GM19099 (cell line): Measurements from ENCODE around the gene AK5.

Experiments used
- POLR2A ChIP-seq: IDR thresholded peaks from 3 replicates; pipeline ENCODE4 v1.6.1; 2011; ENCODE audit warnings: low read depth; ENCODE audit not compliant: insufficient read length; ENCODE audit errors: extremely low read depth

AK5 gene

DNA sequence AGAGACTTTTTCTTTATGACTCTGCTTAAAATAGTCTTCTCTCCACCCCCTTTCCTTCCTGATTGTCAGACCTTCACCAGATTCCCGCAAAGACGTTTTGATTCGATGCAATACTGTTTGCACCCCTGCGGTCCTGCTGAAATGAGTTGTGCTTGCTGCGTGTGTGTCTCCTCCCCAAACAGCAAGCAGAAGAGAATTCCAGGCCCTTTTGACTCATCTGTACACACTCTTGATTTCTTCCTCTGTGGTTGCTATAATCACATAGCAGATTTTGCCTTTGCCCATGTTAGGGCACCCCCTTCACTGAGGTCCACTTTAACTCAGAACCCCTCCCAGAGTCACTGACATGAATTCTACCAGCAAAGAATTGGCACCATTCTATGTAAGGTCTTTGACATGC, 264.2 kb downstream of the AK5 start:
- no peak for TF ChIP-seq POLR2A

DNA sequence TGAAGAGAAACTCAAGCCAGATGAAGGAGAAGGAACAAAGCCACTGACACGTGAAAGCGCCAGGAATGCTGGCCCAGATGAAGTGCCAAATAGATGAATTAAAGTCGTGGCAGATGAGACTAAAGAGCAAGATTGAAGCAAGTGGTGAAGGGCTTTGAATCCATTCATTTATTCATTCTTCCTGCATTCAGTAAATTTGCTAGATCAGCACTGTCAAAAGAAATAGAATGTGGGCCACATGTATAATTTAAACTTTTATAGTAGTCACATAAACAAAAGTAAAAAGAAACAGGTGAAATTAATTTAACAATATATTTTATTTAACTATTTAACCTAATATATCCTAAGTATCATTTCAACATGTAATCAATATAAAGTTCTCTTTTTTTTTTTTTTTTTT, 265.1 kb downstream of the AK5 start:
- TF ChIP-seq POLR2A: no peak

DNA sequence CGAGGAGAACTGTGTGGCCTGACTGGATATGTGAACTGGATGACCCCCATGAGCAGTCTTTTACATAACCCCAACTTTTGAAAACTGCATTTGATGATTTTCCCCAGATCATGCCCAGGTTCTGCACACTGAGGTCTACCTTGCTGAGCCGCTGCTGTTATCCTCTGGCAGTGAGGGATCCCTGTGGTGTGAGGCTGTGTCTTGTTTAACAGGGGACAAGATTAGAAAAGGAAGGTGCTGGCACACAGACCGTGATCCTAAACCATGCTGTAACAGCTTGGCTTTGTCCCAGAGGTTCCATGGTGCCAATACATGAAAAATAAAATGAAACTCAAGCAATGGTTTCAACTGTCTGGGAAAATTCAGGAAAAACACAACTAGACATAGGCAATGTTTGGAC, 266.5 kb downstream of the AK5 start:
- no peak for TF ChIP-seq POLR2A

DNA sequence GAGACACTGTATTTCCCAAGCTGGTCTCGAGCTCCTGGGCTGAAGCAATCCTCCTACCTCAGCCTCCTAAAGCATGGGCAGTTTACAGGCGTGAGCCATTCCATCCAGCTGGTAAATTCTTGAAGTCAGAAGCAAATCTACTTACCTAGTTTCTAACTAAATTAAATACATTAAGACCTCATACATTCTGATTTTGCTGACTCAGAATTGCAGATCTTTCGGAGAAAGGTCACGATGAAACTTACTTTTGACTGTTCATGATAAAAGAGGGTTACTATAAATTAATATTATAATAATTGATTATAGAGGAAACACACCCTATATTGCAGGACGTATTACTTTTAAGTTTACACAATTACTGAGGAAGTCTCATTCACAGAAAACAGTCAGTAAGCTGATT, 268.3 kb downstream of the AK5 start:
- no peak for TF ChIP-seq POLR2A

DNA sequence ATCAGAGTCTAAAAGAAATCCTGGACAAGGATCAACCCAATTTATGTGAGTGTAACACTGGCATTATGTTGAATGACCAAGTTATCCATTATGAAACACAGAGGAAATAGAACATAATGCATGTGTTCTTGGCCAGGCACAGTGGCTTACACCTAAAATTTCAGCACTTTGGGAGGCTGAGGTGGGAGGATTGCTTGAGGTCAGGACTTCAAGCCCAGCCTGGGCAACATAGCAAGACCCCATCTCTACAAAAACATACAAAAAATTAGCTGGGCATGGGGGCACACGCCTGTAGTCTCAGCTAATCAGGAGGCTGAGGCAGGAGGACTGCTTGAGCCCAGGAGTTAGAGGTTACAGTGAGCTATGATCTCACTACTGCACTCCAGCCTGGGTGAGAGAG, 270.8 kb downstream of the AK5 start:
- no peak for TF ChIP-seq POLR2A

DNA sequence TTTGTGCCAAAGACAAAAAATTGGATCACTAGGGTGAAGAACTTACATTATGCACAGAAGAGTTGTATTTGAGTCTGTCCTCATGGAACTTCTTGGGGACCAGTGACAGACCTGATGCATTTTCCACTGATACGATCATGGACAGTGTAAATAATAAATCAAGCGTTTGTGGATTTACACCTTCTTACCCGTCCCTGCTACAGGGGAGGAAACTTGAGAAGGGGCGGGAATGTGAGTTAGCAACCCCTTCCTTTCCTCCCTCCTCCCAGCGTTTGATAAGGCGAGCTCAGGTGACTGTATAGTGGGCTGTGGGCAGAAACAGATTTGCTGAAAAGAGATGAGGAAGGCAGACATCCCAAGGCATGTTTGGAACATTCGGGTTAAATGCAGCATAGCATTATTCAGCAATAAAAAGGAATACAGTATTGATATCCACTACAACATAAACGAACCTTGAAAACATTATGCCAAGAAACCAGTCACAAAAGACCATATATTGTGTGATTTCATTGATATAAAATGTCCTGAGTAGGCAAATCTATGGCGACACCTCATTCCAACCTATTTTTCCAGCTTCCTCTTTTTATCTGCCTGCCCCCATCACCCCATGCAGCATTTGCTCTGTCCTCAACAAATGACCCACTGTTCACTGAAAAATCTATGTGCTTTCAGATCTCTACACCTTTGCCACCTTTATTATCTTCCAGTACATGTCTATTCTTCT, 271.9 kb downstream of the AK5 start:
- TF ChIP-seq POLR2A: no peak

DNA sequence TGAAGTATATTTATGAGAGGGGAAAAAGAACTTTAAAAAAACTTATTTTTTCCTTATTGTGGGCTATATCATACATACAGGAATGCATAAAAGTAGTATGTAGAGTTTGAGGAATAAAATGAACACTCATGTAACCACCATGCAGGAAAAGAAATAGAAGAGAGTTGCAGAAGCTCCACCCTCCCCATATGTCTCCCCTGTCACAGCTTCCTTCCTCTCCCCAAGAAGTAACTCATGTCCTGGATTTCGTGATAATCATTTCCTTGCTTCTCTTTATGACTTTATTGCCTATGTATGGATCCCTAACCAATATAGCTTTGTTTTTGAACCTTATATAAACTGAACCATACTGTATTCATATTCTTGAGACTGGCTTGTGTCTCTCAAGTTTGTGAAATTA, 274.2 kb downstream of the AK5 start:
- no peak for TF ChIP-seq POLR2A

DNA sequence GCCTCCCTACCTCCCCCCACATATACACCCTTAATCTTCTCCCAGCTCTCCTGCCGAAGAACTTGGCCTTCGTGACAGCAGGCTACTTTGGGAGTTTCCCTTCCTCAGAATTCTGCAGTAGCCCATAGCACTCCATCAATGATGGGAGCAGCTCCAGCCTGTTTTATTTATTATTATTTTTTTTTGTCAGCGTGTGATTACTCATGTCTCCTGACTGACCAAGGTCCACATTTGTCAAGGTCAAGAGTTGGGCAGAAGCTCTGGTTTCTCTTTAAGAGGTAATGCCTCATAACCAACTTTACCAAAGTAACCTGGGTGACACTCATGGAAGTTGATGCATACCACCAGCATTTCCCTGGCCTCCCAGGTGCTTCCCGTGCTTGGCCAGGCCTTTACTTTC, 275.2 kb downstream of the AK5 start:
- no peak for TF ChIP-seq POLR2A

DNA sequence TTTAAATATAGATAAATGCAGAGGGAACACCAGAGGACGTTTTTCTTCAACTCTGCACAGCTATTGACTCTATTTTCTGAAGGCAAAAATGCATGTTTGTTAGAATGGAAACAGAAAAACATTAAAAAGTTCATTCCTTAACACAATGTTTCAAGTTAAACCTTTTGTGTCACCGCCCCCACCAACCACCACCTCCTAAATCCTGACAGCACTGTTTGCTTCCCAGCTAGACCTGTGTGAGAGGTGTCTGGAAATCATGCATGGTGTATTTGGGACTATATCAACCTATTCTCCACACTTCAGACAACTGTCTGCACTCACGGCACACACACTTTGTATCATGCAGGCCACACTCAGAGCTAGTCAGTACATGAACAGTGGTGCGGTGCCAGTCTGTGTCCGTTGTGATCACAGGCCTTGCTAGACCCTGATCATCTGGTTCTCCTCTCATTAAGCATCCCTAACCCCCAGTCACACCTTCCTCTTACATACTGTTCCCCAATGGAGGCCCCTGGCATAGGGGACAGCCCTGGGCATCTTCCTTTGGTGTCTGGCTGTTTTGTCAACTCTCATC, 276.9 kb downstream of the AK5 start:
- TF ChIP-seq POLR2A: no peak

DNA sequence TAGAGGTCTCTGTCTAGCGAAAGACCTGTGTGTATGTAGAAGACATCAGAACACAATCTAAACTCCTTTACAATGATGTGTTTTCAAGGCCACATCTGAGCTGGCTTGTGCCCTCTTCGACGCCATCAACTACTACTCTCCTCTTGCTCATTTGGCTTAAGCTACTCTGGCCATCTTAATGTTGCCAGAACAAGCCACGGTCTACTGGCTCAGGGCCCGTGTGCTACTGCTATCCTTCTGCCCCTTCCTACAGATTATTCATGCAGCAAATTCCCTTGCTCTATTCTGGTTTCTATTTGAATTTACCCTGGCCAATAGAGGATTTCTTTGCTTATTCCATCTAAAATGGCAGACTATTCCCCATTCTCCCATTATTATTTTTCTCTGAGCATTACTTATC, 278.9 kb downstream of the AK5 start:
- TF ChIP-seq POLR2A: no peak

DNA sequence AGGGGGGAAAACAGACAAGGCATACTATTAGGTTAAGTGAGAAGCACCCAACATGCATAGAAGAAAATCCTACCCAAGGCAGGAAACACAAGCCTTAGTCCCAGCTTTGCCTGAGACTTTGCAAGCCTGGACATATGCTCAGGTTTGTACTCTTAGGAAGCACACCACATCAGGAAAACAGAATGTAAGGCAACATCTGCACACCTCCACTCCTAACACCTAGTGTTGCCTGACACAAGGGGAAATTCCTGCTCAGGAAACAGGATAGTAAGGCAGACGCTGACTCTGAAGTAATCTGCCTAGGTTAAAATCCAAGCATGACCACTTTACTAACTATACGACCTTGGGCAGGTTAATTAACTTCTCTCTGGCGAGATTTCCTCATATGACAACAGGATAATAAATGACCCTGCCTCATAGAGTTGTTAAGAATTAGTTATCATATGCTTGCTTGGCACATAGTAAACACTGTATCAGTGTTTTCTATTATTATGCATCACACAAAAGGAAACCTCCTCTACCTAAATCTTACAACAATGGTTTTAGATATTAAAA, 280.9 kb downstream of the AK5 start:
- no peak for TF ChIP-seq POLR2A

DNA sequence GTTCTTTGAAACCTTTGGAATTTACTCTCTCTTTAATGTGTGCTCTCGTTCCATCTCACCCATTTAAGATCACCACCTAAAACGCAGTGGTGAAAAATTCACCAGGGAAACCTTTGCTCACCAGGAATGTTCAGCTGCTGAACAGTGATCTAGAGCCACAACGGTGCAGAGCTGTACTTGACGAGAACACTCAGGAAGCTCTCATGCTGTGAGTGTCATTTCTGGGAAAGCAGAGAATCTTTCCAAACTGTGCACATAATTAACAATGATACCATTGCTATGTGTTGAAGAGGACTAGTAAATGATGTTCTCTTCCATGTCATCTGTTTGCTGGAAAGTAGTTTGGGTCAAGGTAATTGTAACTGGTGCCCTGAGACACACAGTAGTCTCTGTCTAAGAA, 283.5 kb downstream of the AK5 start:
- no peak for TF ChIP-seq POLR2A

DNA sequence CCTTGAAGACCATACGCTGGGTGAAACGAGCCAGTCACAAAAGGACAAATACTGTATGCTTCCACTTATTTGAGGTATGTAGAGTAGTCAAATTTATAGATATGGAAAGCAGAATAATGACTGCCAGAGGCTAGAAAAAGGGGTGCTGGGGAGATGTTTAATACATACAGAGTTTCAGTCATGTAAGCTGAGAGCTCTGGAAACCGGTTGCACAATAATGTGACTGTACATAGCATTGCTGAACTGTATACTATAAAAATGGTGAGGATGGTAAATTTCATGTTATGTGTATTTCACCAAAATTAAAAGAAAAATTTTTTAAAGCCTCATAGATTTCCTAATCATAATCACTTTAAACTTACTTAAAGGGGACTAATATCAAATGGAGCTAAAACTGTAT, 289.8 kb downstream of the AK5 start:
- TF ChIP-seq POLR2A: no peak

DNA sequence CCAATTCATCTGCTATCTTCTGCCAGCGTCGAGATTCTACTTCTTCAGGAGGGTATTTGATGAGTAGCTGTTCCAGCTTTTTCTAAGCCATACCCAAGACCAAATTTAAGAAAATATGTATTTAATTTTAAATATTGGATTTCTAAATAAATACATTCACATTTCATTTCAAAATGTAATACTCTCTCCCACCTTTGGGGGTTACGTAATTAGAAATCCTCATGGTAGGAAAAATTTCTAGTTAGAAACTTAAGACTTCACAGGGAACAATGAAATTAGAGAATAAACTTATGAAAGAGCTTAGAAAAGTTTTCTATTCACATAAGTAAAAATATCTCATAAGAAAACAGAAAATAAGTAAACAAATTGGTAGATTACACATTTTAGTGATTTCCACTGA, 297.7 kb downstream of the AK5 start:
- TF ChIP-seq POLR2A: no peak

DNA sequence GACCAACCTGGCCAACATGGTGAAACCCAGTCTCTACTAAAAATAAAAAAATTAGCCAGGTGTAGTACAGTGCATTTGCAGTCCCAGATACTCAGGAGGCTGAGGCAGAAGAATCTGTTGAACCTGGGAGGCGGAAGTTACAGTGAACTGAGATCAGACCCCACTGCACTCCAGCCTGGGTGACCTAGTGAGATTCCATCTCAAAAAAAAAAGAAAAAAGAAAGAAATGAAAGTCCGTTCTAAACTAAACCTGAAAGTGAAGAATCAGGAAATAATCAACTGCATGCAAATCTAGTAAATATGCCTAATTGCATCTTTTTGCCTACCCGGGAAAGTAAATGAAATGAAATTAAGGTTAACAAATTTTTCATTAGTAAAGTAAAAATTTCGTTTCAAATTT, 301.1 kb downstream of the AK5 start:
- no peak for TF ChIP-seq POLR2A

DNA sequence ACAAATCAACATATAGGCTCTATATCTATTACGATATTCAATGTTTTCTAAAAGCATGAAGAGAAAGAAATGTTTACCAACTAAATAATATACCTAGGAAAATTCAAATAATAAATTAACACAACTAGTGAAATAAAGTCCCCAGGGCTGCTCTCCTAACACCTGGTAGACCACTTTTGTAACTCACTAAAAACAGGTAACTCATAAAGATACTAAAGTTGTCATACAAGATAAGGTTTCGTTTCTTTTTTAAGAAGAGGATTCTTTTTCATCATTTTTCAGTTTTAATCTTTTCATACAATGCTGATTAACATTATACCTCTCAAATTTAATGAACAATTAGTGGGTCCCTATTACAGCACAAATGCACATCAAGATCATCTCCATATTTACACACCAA, 301.7 kb downstream of the AK5 start:
- TF ChIP-seq POLR2A: no peak

DNA sequence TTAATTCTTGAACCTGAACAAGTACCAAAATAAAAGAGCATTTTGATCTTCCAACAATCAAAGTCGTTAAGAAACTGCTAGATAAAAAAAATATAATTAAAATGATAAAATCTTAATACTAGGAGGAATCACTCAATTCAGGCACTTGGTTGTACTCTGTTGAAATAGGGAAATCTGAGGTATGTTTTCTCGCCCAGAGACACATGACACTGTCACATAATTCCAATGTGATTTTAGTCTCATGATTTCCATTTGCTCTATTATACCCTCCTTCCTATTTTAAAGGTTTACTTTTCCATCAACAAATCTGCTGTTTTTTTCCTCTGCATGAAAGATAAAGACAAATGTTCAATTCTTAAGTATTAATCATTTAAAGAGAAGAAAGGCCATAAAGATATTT, 303.1 kb downstream of the AK5 start:
- TF ChIP-seq POLR2A: no peak
